Right cardiac atrium (tissue), 5 donors: Measurements from ENCODE around the gene MYO9B. TPM values are rescaled to one million over a fixed set of nuclear protein-coding genes. Genes with fewer than 3 reads are reported as not detected.

ENCODE experiments used
- ATAC-seq, 2 donors: fragments of 200-7000 bp; cut with Tn5 transposase; one replicate each; pipeline versions ENCODE4 v1.8.0 to v1.9.1; 2020; ENCODE audit warnings: moderate library complexity in 2 of 2, mild to moderate bottlenecking in 1 of 2
- DNase-seq, 3 donors: peaks; one replicate each; pipeline ENCODE4 v3.0.0-alpha.2; 2020
- H3K27ac ChIP-seq: one replicate; pipeline ENCODE4 v1.5.1; 2013; ENCODE audit warnings: mild to moderate bottlenecking, low read length, control low read depth, moderate library complexity
- H3K27me3 ChIP-seq: one replicate; pipeline ENCODE4 v1.6.1; 2013; ENCODE audit not compliant: control insufficient read depth, insufficient read depth
- H3K4me1 ChIP-seq: one replicate; pipeline ENCODE4 v1.6.1; 2013; ENCODE audit warnings: low read length; ENCODE audit not compliant: control insufficient read depth, insufficient read depth
- H3K4me3 ChIP-seq: one replicate; pipeline ENCODE4 v1.5.1; 2013; ENCODE audit warnings: low read length, control low read depth
- H3K9me3 ChIP-seq: one replicate; pipeline ENCODE4 v1.6.1; 2013; ENCODE audit warnings: low read length; ENCODE audit not compliant: control insufficient read depth
- WGBS: extraction: QIAGEN DNeasy Blood & Tissue Kit; methylation state at CpG from one replicate; pipeline ENCODE4 v1.1.7; 2013; 5-methylcytosine and 5-hydroxymethylcytosine counted together
- intact Hi-C, 4 donors: fragments of 100-400 bp; cut with DNase I; formaldehyde crosslinking; loops; one replicate each; pipeline versions ENCODE4 v1.11.0 to v1.14.0; 2022 to 2023
- polyA plus RNA-seq: library from polyadenylated mRNA; stranded (reverse); fragments of 200-250 nt; gene quantifications from one replicate; pipeline ENCODE4 v1.2.3, GENCODE V29; 2013
- total RNA-seq, 4 donors: library from RNA; stranded (reverse); fragmentation: NEBNext Ultra II Directional; extraction: Animal tissue kit (Norgen Biotek cat#: 25700); gene quantifications; one replicate each; pipeline ENCODE4 v1.2.1, GENCODE V29; 2021
- donor health status: healthy with polysubstance abuse.
- donor health status: DM: no; HTN: yes; CAD: no.
- donor health status: DM: no; HTN: no; CAD: no.
- donor health status: DM: no; HTN: yes; CAD: no; lungs with severe emphysema.
- donor health status: DM: yes; HTN: yes; CAD: no.

The MYO9B gene
- total and polyA plus RNA-seq, 5 donors, result 30.0 to 42.1 (median 35.8) TPM

GRCh38 chr19:17216058-17216670 lies 140.6 kb downstream of the MYO9B start:
- no peaks in the 10 kb centered on the region for H3K27me3 ChIP-seq
- peak overlapping the region; percentile 32 for H3K27ac ChIP-seq
- no peaks in the 10 kb centered on the region for H3K9me3 ChIP-seq
- peaks cover 2% of the 10 kb centered on the region for H3K4me1 ChIP-seq
- H3K4me3 ChIP-seq, result peak overlapping the region; percentile 82
- WGBS, result 85% methylated on average over 13 of the region's 13 CpGs
- intact Hi-C loops, result loop anchor here in 1 of 4 donors (10.0 kb wide), 1 partner anchor 69 kb away; the partner anchor contains the start of gene ANKLE1
- ATAC-seq (no peak), DNase-seq (peak in 2 of 3 donors; percentile 79)

GRCh38 chr19:17219286-17219685 lies 143.7 kb downstream of the MYO9B start:
- DNase-seq, result no peak
- 97% methylated on average over 8 of the region's 8 CpGs for WGBS
- intact Hi-C loops, result loop anchor here in 1 of 4 donors (10.0 kb wide), 1 partner anchor 66 kb away; the partner anchor contains the start of gene ANKLE1

GRCh38 chr19:17220207-17220758 lies 144.7 kb downstream of the MYO9B start:
- peaks cover 2% of the 10 kb centered on the region for H3K4me1 ChIP-seq
- peak; percentile 9 to 62 for ATAC-seq
- no peaks in the 10 kb centered on the region for H3K9me3 ChIP-seq
- no peak overlapping the region for H3K4me3 ChIP-seq
- 49% methylated on average over 14 of the region's 14 CpGs for WGBS
- H3K27ac ChIP-seq, result no peak overlapping the region
- no peaks in the 10 kb centered on the region for H3K27me3 ChIP-seq
- intact Hi-C loops, result no loop called here
- peak in 2 of 3 donors; percentile 68 to 76 for DNase-seq

More at GRCh38 chr19:17219286-17219685, 143.7 kb downstream of the MYO9B start:
- H3K27me3 ChIP-seq, result no peaks in the 10 kb centered on the region
- H3K4me1 ChIP-seq, result peaks cover 2% of the 10 kb centered on the region
- no peak for ATAC-seq
- H3K27ac ChIP-seq, result no peak overlapping the region
- no peak overlapping the region for H3K4me3 ChIP-seq
- H3K9me3 ChIP-seq, result no peaks in the 10 kb centered on the region

- no peak for ATAC-seq
- intact Hi-C loops, result no loop called here
- 86% methylated on average over 10 of the region's 10 CpGs for WGBS
These were observed 149.5 kb downstream of the MYO9B start for GRCh38 chr19:17225053-17225452.

DNA sequence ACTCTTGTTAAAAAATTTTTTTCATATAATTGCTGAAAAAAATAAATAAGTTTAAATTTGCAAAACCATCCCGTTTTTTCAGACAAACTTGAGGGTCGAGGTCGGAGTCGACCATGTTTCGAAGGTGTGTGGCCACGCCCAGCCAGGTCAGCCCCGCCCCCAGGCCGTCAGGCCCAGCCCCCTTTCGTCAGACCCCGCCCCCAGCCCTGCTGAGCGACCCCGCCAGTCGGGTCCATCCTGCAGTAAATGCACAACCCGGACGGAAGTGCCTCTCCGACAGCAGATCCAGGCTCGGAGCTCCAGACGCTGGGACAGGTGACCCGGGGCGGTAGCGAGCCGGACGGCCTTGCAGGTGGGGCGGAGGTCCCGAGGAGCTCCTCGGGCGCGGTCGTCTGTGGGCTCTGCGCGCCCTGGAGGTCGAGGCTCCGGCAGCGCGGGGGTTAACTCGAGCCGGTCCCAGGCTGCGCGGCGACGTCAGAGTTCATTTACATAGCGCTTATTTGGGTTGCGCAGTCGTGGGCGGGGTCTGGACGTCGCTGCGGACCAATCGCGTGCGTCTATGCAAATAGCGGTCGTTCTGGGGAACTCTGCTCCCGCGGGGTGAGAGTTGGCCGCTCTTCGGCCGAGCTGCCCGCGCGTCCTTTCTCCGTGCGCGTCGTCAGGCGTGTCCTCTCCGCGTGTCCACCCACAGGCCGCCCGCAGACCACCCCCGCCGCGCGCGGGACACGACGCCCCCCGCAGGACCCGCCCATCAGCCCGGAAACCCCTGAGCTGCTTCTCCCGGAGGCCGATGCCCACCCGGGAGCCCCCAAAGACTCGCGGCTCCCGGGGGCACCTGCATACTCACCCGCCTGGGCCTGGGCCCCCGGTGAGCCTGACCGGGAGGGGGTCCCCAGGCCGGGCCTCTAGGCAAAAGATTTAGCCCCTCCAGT lies 150.7 kb downstream of the MYO9B start, which contains the start of gene OCEL1:
Gene OCEL1 (plus strand): TSS at position 225 of the 932 bp plus-strand sequence. CDS start 22 bp downstream, at position 247.
- Histone ChIP-seq H3K4me1 (no peaks in the 10 kb centered on the region), H3K4me3 (peak within 1 kb of the TSS; percentile 86), H3K27me3 (no peaks in the 10 kb centered on the region), H3K9me3 (no peaks in the 10 kb centered on the region), H3K27ac (peak within 1 kb of the TSS; percentile 97)
- ATAC-seq (peak; percentile 97 to 98), DNase-seq (peak; percentile 99 to 100 (median 99))
- WGBS, result under 1% methylated on average over 90 of the region's 90 CpGs
- intact Hi-C loops, result no loop called here

More at GRCh38 chr19:17225053-17225452, 149.5 kb downstream of the MYO9B start:
- no peaks in the 10 kb centered on the region for H3K4me1 ChIP-seq
- DNase-seq, result no peak
- no peak overlapping the region for H3K27ac ChIP-seq
- H3K27me3 ChIP-seq, result no peaks in the 10 kb centered on the region
- H3K9me3 ChIP-seq, result no peaks in the 10 kb centered on the region
- no peak overlapping the region for H3K4me3 ChIP-seq

GRCh38 chr19:17227798-17228367 lies 152.3 kb downstream of the MYO9B start:
- no peak for ATAC-seq
- no peaks in the 10 kb centered on the region for H3K9me3 ChIP-seq
- peak in 1 of 3 donors; percentile 50 for DNase-seq
- H3K4me1 ChIP-seq, result no peaks in the 10 kb centered on the region
- H3K27ac ChIP-seq, result no peak overlapping the region
- intact Hi-C loops, result no loop called here
- 70% methylated on average over 13 of the region's 13 CpGs for WGBS
- H3K4me3 ChIP-seq, result no peak overlapping the region
- no peaks in the 10 kb centered on the region for H3K27me3 ChIP-seq

DNA sequence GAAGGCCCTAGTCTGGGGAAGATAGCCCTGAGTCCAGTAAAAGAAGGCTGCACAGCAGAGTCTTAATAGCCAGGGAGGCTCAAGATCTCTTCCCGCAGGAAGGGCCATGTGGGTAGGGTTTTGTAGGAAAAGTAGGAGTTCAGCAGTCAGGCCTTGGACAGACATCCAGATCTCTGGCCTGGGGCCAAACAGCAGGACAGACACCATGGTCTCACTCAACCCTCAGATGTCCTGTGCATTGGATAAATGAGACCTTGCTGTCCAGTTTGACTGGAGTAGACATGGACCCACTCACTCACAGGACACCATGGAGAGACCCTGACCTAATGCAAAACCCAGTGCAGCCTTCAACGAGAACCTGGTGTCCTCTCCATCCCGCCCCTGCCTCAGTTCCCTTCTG lies 154.3 kb downstream of the MYO9B start:
- no peaks in the 10 kb centered on the region for H3K27me3 ChIP-seq
- H3K27ac ChIP-seq, result no peak overlapping the region
- 96% methylated on average over 3 of the region's 3 CpGs for WGBS
- no peak overlapping the region for H3K4me3 ChIP-seq
- no peaks in the 10 kb centered on the region for H3K9me3 ChIP-seq
- H3K4me1 ChIP-seq, result no peaks in the 10 kb centered on the region
- DNase-seq (no peak), ATAC-seq (no peak)
- intact Hi-C loops, result no loop called here

DNA sequence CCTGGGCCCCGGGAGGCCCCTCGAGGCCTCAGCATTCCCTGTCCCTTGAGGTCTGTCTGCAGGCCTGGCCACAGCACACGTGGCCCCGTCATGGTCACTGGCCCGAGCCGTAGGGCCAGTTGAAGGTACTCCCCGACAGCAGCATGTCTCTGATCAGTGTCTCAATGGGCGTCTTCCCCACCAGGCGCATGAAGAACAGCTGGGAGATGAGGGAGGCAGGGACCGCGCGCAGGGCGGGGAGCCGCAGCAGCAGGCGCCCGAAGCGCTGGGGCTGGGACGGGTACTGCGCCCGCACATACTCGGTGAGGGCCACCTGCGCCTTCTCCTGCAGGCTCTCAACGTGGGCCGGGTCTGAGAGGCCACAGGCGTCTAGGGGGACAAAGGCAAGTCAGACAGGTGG lies 156.7 kb downstream of the MYO9B start:
- intact Hi-C loops, result no loop called here
- peak in 1 of 3 donors; percentile 57 for DNase-seq
- 86% methylated on average over 25 of the region's 25 CpGs for WGBS

GRCh38 chr19:17234911-17235299 lies 159.3 kb downstream of the MYO9B start:
- WGBS, result 29% methylated on average over 11 of the region's 11 CpGs
- ATAC-seq, result peak; percentile 73 to 79

More for the DNA sequence above, 156.7 kb downstream of the MYO9B start:
- Histone ChIP-seq H3K9me3 (no peaks in the 10 kb centered on the region), H3K4me3 (no peak overlapping the region), H3K27ac (no peak overlapping the region), H3K4me1 (peaks cover 1% of the 10 kb centered on the region), H3K27me3 (no peaks in the 10 kb centered on the region)
- ATAC-seq, result no peak

GRCh38 chr19:17235300-17235970 lies 159.9 kb downstream of the MYO9B start:
- intact Hi-C loops, result no loop called here
- 3% methylated on average over 80 of the region's 80 CpGs for WGBS
- peak; percentile 80 to 92 (median 90) for DNase-seq
- Histone ChIP-seq H3K9me3 (no peaks in the 10 kb centered on the region), H3K4me3 (peak overlapping the region; percentile 57), H3K27ac (peak overlapping the region; percentile 27), H3K4me1 (peaks cover 1% of the 10 kb centered on the region), H3K27me3 (no peaks in the 10 kb centered on the region)
- peak; percentile 87 to 88 for ATAC-seq

More at GRCh38 chr19:17234911-17235299, 159.3 kb downstream of the MYO9B start:
- peak overlapping the region; percentile 57 for H3K4me3 ChIP-seq
- intact Hi-C loops, result no loop called here
- DNase-seq, result peak; percentile 63 to 86 (median 84)
- H3K4me1 ChIP-seq, result peaks cover 1% of the 10 kb centered on the region
- H3K9me3 ChIP-seq, result no peaks in the 10 kb centered on the region
- H3K27ac ChIP-seq, result no peak overlapping the region
- no peaks in the 10 kb centered on the region for H3K27me3 ChIP-seq
